GM12872 (cell line): Measurements from ENCODE around the gene PTPRN2.

Source experiments
- CTCF ChIP-seq: IDR thresholded peaks from 3 replicates; pipeline ENCODE4 v1.5.1; 2011; ENCODE audit warnings: low read depth, mild to moderate bottlenecking, low read length, moderate library complexity; ENCODE audit not compliant: insufficient read depth

Gene PTPRN2

GRCh38 chr7:157496416-157497275, 1091.0 kb downstream of the PTPRN2 start:
- no peak for TF ChIP-seq CTCF

GRCh38 chr7:157495594-157495993, 1092.0 kb downstream of the PTPRN2 start:
- no peak for TF ChIP-seq CTCF

GRCh38 chr7:157495177-157495553, 1092.5 kb downstream of the PTPRN2 start:
- TF ChIP-seq CTCF = no peak

GRCh38 chr7:157494506-157495176, 1093.0 kb downstream of the PTPRN2 start:
- no peak for TF ChIP-seq CTCF

- TF ChIP-seq CTCF = no peak
These were observed 1093.8 kb downstream of the PTPRN2 start for GRCh38 chr7:157493776-157494175.

- TF ChIP-seq CTCF = no peak
These were observed 1094.6 kb downstream of the PTPRN2 start for GRCh38 chr7:157493017-157493416.

- TF ChIP-seq CTCF = no peak
These were observed 1097.1 kb downstream of the PTPRN2 start for GRCh38 chr7:157490465-157490912.
